HepG2 (cell line): Measurements from ENCODE around the gene SLC16A5. TPM values are rescaled to one million over a fixed set of nuclear protein-coding genes. Genes with fewer than 3 reads are reported as not detected.
A peak's percentile ranks its signal among the peaks of the same experiment; 100 is the strongest.

Experiments used
- FLYWCH1 ChIP-seq: sonication (generic); formaldehyde crosslinking; IDR thresholded peaks from 2 replicates; pipeline ENCODE4 v1.8.1; 2023; ENCODE audit warnings: mild to moderate bottlenecking, missing genetic modification reagents
- HOMEZ ChIP-seq: IDR thresholded peaks from 2 replicates; pipeline ENCODE4 v1.6.1; 2016; ENCODE audit warnings: low read depth
- KDM3A ChIP-seq: IDR thresholded peaks from 2 replicates; pipeline ENCODE4 v1.6.1; 2018; ENCODE audit warnings: low read depth, missing compliant biosample characterization
- KIAA2018 ChIP-seq: sonication (generic); formaldehyde crosslinking; IDR thresholded peaks from 2 replicates; pipeline ENCODE4 v1.5.0; 2020; ENCODE audit warnings: mild to moderate bottlenecking, missing genetic modification reagents, borderline replicate concordance
- KLF12 ChIP-seq: sonication (generic); formaldehyde crosslinking; IDR thresholded peaks from 2 replicates; pipeline ENCODE4 v1.4.0; 2020; ENCODE audit warnings: missing genetic modification reagents, borderline replicate concordance
- KMT2A ChIP-seq: sonication (generic); formaldehyde crosslinking; IDR thresholded peaks from 2 replicates; pipeline ENCODE4 v1.4.0; 2020; ENCODE audit warnings: missing genetic modification reagents
- MBNL3 ChIP-seq: fragments of 250-450 bp; sonication (Bioruptor Pico); conservative IDR thresholded peaks from 2 replicates; pipeline ENCODE4 v1.8.0; 2022; ENCODE audit warnings: mild to moderate bottlenecking, inconsistent platforms
- SATB2 ChIP-seq: sonication (generic); formaldehyde crosslinking; IDR thresholded peaks from 2 replicates; pipeline ENCODE4 v1.5.0; 2020; ENCODE audit warnings: missing genetic modification reagents
- TBX2 ChIP-seq: sonication (generic); formaldehyde crosslinking; IDR thresholded peaks from 2 replicates; pipeline ENCODE4 v1.5.0; 2020; ENCODE audit warnings: missing genetic modification reagents, mild to moderate bottlenecking, borderline replicate concordance
- ZBTB14 ChIP-seq: sonication (generic); formaldehyde crosslinking; IDR thresholded peaks from 2 replicates; pipeline ENCODE4 v1.4.0; 2020; ENCODE audit warnings: missing genetic modification reagents
- ZNF3 ChIP-seq: IDR thresholded peaks from 2 replicates; pipeline ENCODE4 v1.7.0; 2017; ENCODE audit warnings: inconsistent platforms
- ZNF326 ChIP-seq: sonication (generic); formaldehyde crosslinking; IDR thresholded peaks from 2 replicates; pipeline ENCODE4 v1.4.0; 2020; ENCODE audit warnings: missing genetic modification reagents, borderline replicate concordance
- ZNF34 ChIP-seq: sonication (generic); formaldehyde crosslinking; IDR thresholded peaks from 2 replicates; pipeline ENCODE4 v1.4.0; 2020; ENCODE audit warnings: mild to moderate bottlenecking, missing genetic modification reagents, borderline replicate concordance
- ZNF362 ChIP-seq: sonication (generic); formaldehyde crosslinking; IDR thresholded peaks from 2 replicates; pipeline ENCODE4 v1.4.0; 2020; ENCODE audit warnings: missing genetic modification reagents, mild to moderate bottlenecking, borderline replicate concordance
- ZNF629 ChIP-seq: sonication (generic); formaldehyde crosslinking; conservative IDR thresholded peaks from 2 replicates; pipeline ENCODE4 v1.5.0; 2020; ENCODE audit warnings: missing genetic modification reagents
- ZNF652 ChIP-seq: IDR thresholded peaks from 2 replicates; pipeline ENCODE4 v1.6.1; 2016; ENCODE audit warnings: low read depth, borderline replicate concordance
- polyA plus RNA-seq, 8 experiments: library from polyadenylated mRNA; depleted of rRNA in 3 of 8; stranded (reverse) in 7 of 8; unstranded in 1 of 8; fragments of >200 nt; fragmentation: Illumina TruSeq in 4 of 8; extraction: Trizol in 4 of 8; gene quantifications; 2 replicates each; pipeline versions ENCODE4 v1.2.1 to v1.2.3, GENCODE V29; 2011 to 2016; ENCODE audit warnings: low read depth in 4 of 8, missing spikeins in 1 of 8, mixed read lengths in 1 of 8; ENCODE audit not compliant: insufficient read depth in 1 of 8
- total RNA-seq, 5 experiments: library from RNA; depleted of rRNA; stranded (reverse); fragments of >200 nt; fragmentation: Illumina TruSeq; extraction: Trizol; gene quantifications; 2 replicates each; pipeline ENCODE4 v1.2.3, GENCODE V29; 2016; ENCODE audit warnings: low read depth in 1 of 5

SLC16A5 gene
- total and polyA plus RNA-seq, 2 of the 13 experiments (the other 11 are each of a cell fraction or from before 2014, with no cell fraction given) = 0.69 to 5.6 TPM

- TF ChIP-seq KIAA2018 (CRISPR knock-in tag) = peak; percentile 95
- TF ChIP-seq TBX2 (CRISPR knock-in tag) = peak; percentile 71
- TF ChIP-seq SATB2 (CRISPR knock-in tag) = no peak; the same call in 1 of the 2 replicates
- TF ChIP-seq ZNF326 (CRISPR knock-in tag) = no peak
- no peak for TF ChIP-seq MBNL3 (CRISPR knock-in tag)
- TF ChIP-seq KMT2A (CRISPR knock-in tag) = peak; percentile 84
- TF ChIP-seq ZNF652 (CRISPR knock-in tag) = no peak
- TF ChIP-seq KLF12 (CRISPR knock-in tag) = peak; percentile 89; the same call in 1 of the 2 replicates
- no peak; the same call in 1 of the 2 replicates for TF ChIP-seq ZNF362 (CRISPR knock-in tag)
- no peak for TF ChIP-seq ZNF3
- no peak for TF ChIP-seq ZNF629
- no peak for TF ChIP-seq FLYWCH1 (CRISPR knock-in tag)
- TF ChIP-seq KDM3A (CRISPR knock-in tag) = no peak
- no peak for TF ChIP-seq HOMEZ (CRISPR knock-in tag)
- TF ChIP-seq ZNF34 (CRISPR knock-in tag) = 0 out of 2 replicates have a peak, but pooled peaks have one; percentile 70
- peak; percentile 82 for TF ChIP-seq ZBTB14 (CRISPR knock-in tag)
These were observed 43.7 kb downstream of the SLC16A5 start, which contains the start of gene NT5C (continued) for GRCh38 chr17:75131278-75132017.
